GM23338 (cell line): ENCODE data around the gene CUBN.

Experiments used
- CTCF ChIP-seq, 2 experiments: fragments of 200-600 bp in 1 of 2; sonication (generic) in 1 of 2; conservative IDR thresholded peaks; 2 replicates each; pipeline versions ENCODE4 v1.5.1 to v1.6.1; 2016 to 2017; ENCODE audit warnings: antibody characterized with exemption in 2 of 2, low read depth in 2 of 2, mild to moderate bottlenecking in 2 of 2, moderate library complexity in 1 of 2
- EZH2 ChIP-seq: fragments of 200-600 bp; sonication (generic); IDR thresholded peaks from one replicate; pipeline ENCODE4 v1.8.0; 2017; ENCODE audit warnings: antibody characterized with exemption, mild to moderate bottlenecking, low read depth; ENCODE audit not compliant: unreplicated experiment
- EZH2phosphoT487 ChIP-seq: fragments of 200-600 bp; sonication (generic); IDR thresholded peaks from one replicate; pipeline ENCODE4 v1.8.1; 2018; ENCODE audit warnings: antibody characterized with exemption; ENCODE audit not compliant: unreplicated experiment
- POLR2AphosphoS5 ChIP-seq: IDR thresholded peaks from 2 replicates; pipeline ENCODE4 v1.6.1; 2016; ENCODE audit warnings: antibody characterized with exemption, low read depth
- TF ChIP-seq, protein P1 (sequence below): IDR thresholded peaks from one replicate; pipeline ENCODE4 v1.6.1; 2018; ENCODE audit warnings: antibody characterized with exemption; ENCODE audit not compliant: unreplicated experiment

- TF ChIP-seq CTCF (conservative IDR thresholded peaks at IDR 0.05; ENCODE audit: low read depth in 2 of 2) (no peak), POLR2AphosphoS5 (no peak), EZH2phosphoT487 (no peak), EZH2 (no peak)
- TF ChIP-seq, protein P1, sequence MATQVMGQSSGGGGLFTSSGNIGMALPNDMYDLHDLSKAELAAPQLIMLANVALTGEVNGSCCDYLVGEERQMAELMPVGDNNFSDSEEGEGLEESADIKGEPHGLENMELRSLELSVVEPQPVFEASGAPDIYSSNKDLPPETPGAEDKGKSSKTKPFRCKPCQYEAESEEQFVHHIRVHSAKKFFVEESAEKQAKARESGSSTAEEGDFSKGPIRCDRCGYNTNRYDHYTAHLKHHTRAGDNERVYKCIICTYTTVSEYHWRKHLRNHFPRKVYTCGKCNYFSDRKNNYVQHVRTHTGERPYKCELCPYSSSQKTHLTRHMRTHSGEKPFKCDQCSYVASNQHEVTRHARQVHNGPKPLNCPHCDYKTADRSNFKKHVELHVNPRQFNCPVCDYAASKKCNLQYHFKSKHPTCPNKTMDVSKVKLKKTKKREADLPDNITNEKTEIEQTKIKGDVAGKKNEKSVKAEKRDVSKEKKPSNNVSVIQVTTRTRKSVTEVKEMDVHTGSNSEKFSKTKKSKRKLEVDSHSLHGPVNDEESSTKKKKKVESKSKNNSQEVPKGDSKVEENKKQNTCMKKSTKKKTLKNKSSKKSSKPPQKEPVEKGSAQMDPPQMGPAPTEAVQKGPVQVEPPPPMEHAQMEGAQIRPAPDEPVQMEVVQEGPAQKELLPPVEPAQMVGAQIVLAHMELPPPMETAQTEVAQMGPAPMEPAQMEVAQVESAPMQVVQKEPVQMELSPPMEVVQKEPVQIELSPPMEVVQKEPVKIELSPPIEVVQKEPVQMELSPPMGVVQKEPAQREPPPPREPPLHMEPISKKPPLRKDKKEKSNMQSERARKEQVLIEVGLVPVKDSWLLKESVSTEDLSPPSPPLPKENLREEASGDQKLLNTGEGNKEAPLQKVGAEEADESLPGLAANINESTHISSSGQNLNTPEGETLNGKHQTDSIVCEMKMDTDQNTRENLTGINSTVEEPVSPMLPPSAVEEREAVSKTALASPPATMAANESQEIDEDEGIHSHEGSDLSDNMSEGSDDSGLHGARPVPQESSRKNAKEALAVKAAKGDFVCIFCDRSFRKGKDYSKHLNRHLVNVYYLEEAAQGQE, result no peak
These were observed 312.8 kb downstream of the CUBN start for GRCh38 chr10:16816830-16817124.
